DMS153 treated with DMSO at 0.1 percent for 48 hours (cell line): ENCODE data around the gene TMEM245.

Source experiments
- DNase-seq: peaks from one replicate; lab custom pipeline; 2025; ENCODE audit not compliant: unreplicated experiment; lab: John Stamatoyannopoulos, UW

The TMEM245 gene

DNA sequence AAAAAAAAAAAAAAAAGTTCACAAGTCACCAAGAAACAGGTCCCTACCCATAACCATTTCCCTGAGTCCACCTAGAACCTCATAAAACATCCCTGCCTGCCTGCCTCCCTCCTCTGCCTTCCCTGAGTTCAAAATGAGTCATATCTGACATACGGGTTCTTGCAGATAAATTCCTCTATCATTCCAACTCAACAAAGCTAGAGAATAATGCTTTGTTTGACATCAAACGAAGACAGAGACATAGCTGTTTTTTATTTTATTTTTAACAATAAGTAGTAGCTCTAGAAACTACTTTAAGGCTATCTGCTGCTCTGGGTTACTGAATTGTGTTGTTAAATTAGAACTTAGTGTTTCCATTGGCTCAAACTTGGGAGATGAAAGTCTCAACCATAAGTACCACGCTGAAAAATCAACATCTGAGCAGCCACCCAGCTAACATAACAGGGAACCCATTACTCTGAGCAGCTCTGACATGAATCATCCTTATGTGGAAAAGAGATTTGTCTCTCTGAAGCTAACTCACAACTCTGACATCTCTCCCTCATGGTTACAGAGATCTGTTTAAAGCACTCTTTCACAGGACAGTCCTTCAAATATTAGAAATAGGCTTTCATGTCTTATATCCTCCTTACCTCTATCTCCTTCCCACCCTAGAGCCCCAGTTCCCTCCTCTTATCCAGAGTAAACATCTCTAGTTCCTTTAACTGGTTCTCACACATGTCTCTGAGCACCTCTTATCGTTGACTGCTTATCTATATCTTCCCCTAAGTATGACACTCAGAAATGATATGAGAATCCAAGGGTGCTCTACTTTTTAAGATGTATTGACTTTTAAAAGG, 12.1 kb downstream of the TMEM245 start:
- DNase-seq: no peak

DNA sequence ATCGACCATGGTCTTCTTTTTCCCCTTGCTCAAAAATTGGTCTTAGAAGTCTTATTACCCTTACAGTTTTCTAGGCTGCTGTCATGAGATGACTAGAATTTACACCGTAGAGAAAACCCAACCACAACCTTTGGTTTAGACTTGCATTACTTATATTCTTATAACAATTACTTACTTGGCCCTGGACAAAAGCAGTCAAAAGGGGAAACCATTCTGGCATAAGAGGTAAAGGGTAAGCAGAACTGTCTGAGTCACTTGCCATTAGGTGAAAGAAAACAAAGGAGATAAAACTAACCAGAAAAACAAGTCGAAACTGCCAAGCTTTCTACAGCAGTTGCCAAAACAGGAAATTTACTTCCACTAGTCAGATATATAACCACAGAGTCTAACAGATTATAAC, 17.9 kb downstream of the TMEM245 start:
- no peak for DNase-seq

DNA sequence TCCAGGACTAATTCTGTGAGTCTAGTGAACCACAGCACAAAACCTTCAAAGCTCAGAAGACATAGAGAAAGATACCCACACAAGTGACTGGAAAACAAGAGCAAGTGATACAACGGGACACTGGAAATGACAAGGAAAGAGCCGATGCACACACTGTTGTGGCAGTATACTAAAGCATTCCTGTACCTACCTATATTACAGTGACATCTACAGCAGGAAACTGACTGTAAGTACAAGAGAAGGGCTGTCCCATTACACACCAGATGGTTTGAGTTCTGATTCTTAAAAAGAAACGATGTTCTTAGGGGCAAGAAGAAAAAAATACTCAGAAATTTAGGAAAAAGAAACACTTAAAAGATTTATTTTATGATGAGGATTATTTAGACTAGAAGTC, 18.5 kb downstream of the TMEM245 start:
- DNase-seq: no peak

DNA sequence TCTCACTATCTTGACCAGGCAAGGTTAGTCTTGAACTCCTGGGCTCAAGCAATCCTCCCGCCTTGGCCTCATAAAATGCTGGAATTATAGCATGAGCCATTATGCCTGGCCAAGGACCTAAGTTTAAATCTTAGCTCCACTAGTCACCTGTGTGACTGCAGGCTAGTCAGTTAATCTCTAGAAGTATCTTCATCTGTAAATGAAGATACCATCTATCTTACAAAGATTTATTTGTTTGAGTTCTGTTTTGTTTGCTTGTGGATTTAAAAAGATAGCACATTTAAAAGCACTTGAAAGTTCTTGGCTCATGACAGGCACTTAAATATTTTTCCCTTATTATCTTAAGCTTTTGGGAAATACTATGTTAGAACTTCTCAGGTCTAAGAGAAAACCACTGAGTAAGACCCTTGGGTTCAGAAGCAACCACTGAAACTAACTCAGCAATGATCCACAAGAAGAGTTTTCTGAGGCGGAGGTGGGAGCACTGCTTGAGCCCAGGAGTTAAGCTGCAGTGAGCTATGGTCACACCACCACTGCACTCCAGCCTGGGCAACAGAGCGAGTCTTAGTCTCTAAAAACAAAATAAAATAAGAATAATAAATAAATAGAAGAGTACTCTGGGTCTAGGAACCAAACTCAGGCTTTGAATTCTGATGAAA, 19.1 kb downstream of the TMEM245 start:
- DNase-seq: no peak

DNA sequence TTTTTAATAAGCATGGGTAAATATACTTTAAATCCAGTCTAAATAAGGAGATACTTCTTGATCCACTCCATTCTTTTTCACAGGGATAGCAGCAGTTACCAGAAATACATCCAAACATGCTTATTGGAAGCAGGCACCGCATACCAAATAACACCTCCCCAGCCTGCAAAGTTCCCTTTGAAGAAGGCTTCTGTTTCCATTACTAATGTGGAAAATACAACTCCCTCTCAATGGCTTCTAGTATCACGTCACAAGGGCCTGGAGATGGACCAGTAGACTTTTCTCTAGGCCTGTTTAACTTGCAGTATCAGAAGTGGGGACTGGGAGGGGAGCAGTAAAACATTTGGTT, 20.8 kb downstream of the TMEM245 start:
- no peak for DNase-seq

DNA sequence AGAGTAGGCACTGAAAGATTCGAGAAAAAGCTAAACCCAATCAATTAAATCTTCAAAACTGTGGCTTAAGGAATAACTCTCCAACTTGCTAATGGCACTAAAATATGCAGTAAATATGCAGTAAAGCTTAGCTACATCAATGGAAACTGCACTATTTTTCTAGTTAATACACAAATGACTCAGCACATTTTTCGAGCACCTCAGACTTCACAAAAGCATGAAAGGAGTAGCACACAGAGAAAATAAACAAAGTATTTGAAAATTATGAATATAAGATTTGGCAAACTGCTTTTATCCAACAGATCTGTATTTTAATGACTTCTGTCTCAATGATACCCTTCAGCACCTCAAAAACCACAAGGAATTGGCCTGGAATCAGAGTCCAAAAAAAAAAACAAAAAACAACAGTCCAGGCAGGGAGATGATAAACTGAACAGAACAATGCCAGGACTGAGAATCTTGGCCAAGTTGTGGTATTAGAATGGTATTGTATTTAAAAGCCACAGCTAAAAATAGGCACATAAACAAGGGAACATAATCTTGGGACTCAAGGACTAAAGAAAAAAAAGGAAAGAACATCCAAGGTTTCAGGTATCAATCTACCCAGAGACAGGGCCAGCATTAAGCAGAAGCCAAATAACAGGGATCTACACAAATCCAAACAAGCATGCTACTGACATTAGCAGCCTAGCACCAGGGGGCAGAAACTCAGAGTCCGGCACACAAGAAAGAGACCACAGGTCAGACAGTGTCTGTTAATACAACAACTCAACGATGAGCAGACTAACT, 21.4 kb downstream of the TMEM245 start:
- no peak for DNase-seq

DNA sequence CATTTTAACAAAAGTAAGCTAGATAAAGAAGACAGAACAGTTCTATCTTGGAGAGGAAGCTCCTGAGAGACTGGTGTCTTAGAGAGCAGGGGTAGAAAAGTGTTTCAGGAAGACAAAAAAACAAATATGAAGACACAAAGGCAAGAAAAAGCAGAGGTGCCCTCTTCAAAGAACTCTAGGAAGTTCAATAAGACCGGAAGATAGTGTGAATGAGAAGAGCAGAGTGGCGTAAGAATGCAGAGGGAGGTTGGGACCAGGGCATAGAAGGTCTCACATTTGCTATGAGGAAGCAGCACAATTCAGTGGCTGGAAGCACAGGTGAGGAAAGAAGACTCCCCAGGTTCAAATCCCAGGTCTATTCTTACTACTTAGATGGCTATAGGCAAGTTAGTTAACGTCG, 22.6 kb downstream of the TMEM245 start:
- no peak for DNase-seq

DNA sequence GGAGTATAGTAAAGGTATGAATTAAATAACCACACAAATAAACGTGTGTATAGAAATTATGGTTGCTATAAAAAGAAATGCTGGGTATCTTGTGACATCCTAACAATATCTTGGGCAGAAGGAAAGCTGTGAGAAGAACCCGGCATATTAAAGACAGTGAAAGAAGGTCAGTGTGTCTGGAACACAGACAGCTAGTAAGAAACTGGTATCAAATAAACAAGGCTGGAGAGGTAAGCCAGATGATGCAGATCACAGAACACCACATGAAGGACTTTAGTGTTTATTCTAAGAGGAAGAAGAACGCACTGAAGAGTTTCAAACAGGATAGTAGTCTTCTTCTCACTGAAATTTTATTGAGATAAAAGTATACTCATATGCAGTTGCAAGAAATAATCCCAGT, 24.4 kb downstream of the TMEM245 start:
- no peak for DNase-seq

DNA sequence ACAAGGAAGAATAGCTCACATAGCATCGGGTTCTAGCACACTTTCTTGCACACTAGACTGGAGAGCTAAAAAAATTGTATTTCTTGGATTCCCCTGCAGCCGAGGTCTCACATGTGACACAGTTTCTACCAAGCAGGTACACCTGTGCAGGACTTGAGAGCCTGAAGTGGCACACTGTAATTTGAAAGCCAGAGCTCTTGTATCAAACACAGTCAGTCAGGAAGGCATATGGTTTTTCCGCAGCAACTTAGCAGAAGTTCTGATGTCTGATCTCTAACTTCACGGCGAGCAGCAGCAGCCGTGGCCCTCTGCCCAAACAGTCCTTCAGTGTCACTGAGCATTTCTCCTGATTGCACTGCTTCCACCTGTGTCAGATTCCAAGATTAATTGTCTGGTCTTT, 25.5 kb downstream of the TMEM245 start:
- DNase-seq: no peak

DNA sequence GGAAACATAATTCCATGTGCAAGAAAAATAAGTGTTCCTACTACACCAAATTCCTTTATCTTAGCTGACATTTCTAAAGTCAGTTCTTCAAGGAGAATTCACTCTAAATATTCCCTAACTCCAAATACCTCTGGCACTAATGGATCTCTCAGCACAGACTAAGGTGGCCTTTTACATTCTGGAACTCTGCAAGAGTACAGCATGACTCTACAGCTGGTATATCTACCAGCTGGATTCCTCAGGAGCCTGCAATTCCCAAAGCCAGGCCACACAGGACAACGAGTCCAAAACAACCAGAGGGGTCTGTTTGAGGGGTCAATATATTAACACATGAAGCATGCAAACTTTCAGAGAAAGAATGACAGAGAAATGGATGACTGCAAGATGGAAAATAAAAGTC, 27.2 kb downstream of the TMEM245 start:
- DNase-seq: no peak

DNA sequence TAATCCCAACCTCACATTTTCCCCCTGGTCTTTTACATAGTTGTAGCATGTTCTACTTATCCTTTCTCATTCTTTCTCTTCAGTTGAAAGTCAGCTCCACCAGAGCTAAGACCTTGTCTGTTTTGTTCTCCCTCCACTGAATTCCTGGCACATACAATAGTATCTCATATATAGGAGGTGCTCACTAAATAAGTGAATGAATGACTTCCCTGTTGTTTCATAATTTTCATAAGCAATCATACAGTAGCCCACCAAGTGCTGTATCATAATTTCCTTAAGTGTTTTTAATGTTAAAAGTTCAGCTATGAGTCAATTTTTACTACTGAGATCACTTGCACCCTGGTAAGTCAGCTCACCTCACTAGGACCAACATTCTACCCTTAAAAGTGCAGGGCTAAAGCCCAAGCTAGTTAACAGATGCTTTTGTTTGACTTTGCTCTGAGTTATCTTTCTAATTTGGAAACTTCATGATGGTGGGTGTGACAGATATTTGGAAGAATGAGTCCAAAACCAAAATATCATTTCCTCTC, 27.6 kb downstream of the TMEM245 start:
- DNase-seq: no peak

DNA sequence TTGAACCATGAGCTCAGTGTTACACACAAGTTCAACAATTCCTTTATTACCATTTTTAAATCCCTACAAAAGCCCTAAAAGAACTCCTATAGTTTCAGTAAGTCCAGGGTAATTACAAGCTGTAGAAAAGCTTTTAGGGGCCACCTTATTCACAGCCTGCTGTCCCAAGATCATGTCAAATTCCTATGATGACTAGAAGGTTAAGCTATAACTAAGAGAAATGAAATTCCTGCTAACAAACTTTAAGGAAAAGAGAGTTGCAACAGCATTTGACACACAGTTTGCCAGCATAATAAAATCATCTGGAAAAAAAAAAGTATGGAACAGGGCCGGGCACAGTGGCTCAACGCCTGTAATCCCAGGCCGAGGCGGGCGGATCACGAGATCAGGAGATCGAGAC, 31.5 kb downstream of the TMEM245 start:
- no peak for DNase-seq

DNA sequence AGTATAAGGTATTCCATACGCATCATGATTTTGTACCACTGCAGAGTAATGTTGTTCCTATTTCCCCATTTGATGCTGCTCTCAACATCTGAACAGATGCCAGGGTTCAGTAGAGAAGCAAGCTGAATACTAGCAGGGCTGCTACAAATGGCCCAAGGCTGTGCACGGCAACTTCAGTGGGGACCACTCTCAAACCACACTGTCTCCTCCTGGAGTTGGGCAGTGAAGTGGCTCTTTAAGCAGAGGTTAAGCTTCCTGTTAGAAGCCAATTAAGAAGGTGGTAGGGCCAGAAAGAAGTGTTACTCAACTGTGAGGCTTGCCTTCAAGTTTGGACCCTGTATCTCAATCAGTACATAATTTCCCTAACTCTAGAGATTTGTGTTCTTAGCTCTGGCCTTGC, 32.0 kb downstream of the TMEM245 start:
- no peak for DNase-seq

DNA sequence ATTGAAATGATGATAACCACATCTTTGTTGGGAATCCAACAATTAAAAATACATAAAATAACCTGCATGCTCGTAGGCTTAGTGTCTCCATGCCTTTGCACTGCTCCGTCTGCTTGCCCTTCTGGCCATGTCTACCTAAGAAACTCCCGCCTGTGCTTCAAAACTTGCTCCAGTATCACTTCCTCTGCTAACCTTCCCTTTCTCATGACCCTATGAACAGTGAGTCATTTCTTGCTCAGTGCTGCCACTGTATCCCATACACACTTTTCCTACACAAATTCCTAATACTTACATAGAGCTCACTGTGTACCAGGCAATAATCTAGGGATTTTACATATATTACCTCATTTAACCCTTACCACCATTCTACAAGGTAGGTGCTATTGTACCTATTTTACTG, 33.5 kb downstream of the TMEM245 start:
- DNase-seq: no peak

DNA sequence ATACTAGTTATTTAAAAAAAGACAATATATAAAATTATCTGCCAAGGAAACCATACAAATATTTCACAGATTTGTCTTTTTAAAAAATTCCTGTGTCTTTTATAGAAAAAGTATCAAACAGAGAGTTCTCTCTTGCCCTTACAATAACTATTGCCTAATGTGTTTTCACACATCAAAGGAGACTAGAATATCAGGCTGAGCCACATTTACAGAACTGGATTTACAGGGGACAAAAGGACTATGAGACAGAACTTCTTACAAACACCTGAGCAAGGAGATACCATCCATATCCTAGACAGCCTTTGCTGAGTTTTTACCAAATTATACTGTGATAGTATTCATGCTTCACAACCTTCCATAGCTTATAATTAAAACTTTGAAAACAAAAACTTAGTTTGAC, 34.2 kb downstream of the TMEM245 start:
- no peak for DNase-seq

DNA sequence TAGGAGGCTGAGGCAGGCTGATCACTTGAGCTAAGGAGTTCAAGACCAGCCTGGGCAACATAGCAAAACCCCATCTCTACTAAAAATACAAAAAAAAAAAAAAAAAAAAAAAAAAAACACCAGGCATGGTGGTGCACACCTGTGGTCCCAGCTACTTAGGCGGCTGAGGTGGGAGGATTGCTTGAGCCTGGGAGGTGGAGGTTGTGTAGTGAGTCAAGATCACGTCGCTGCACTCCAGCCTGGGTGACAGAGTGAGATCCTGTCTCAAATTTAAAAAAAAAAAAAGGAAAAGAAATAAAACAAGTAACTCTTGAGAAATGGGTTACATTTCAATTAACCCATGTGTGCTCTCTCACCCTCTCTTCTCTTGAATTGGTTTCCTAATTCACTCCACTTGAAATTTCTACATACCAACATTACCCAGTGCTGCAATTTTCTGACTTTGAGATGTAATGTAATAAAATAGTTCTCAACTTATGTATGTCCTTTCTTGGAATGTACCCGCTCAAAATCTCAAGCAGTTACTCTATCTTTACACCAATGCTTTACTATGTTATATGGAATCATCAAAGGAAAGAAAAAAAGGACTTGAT, 35.8 kb downstream of the TMEM245 start:
- DNase-seq: no peak

DNA sequence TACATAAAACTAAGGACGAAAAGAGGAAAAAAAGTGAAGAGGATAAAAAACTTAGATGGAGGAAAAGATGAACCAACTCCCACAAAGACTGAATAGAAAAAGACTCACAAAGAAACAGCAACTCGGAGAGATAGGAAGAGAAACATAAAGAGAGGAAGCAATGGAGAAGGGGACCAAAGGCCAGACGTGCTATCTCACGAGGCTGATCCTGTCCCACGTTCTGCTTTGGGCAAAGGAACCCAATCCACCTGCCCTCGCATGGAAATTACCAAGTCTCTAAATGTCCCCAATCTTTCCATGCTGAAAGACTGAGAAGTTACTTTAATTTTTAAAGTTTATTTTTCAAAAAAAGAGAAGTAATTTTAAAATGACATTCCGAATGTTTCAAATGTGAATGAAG, 36.6 kb downstream of the TMEM245 start:
- no peak for DNase-seq

DNA sequence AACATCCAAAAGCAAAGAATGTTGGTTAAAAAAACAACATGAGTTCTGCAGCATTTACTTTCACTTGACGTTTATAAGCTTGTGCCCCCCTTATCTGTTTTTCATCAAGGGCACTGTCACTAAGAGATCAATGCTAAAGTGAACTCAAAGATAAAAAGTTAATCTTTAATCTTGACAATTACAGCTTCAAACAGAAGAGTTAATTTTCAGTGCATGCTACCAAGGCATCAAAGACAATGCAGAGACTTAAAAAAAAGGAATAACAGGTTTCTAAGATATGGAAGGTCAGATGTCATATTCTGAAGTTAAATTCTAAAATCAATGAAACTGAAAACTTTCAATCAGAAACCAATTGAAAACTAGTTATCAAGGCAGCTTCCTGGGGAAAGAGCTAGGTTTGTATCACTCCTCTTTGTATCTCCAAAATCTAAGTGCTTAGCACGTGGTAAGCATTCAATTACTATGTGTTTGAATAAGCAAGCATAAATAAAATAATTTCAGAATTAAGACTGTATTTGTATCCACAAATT, 37.6 kb downstream of the TMEM245 start:
- DNase-seq: no peak

DNA sequence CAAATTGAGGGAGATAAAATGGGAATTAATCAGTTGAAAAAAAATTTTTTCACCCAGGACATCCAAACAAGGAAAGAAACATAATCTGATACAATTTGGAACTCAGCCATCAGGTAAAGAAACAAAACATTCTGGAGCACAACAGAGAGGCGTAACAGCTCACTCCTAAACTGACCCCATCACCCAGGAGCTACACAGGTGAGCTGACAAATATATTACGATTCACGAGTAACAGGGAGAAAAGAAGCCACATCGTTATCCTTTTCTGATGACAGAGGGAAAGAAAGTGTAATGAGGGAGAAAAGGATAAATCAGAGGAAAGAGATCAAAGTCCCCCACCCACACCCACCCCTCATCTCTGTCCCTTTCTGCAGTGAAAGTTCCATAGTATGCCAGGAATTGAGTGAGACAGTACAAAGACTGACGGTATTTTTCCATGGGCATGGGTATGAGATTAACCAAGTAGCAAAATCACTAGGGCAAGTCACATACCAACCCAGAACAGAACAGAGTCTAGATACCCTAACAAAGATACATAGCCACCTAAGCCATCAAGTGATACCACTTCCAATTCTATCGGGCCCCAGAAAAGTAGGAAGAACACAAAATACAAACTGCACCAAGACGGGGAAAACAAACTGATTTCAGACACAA, 45.4 kb downstream of the TMEM245 start:
- no peak for DNase-seq

DNA sequence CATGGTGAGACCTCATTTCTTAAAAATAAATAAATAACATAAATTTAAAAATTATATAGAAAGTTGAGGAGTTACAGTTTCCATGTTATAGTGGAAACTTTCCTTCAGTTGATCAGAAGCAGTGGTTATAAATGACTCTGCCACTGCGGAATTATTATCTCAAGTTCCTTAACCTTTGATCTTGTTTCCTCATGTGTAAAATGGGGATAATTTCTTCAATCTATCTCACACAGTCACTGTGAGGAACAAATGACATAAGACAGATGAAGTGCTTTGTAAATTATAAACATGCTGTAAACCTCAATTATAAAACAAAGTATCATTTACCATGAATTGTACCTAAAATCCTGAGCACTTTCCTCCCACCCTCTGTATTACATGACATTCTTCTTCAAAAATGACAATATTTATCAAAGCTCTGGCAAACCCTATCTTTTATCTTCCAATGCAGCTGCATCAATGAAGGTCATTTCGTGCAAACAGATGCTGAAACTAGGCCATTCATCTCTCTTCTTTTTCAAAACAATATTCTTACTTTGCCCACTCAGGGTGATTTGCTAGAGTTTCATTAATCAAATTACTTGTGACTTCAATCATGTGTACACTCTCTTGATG, 46.8 kb downstream of the TMEM245 start:
- no peak for DNase-seq
